Central memory CD8-positive, alpha-beta T cell (primary cell): ENCODE results near the gene TFB1M.

Experiments
- ATAC-seq: fragments of 150-1000 bp; cut with Tn5 transposase; replicated peaks from 2 replicates; pipeline ENCODE4 v1.10.0; 2022; ENCODE audit warnings: mild to moderate bottlenecking, moderate FRiP score, moderate number of reproducible peaks; ENCODE audit not compliant: poor library complexity, severe bottlenecking; ENCODE audit errors: extremely low read depth
- DNase-seq, 2 donors: peaks; one replicate each; pipeline ENCODE4 v3.0.0; 2021; ENCODE audit warnings: low spot score in 2 of 2
- H3K27ac Mint-ChIP-seq: one replicate; pipeline ENCODE4 v1.8.0; 2022; ENCODE audit warnings: low read depth, mild to moderate bottlenecking, moderate library complexity, mixed read lengths
- H3K27me3 Mint-ChIP-seq: one replicate; pipeline ENCODE4 v1.8.0; 2022; ENCODE audit warnings: mixed read lengths
- H3K36me3 Mint-ChIP-seq: one replicate; pipeline ENCODE4 v1.8.0; 2022; ENCODE audit warnings: mild to moderate bottlenecking, moderate library complexity, mixed read lengths; ENCODE audit not compliant: insufficient read depth
- H3K4me1 Mint-ChIP-seq: one replicate; pipeline ENCODE4 v1.8.0; 2022; ENCODE audit warnings: mixed read lengths
- H3K4me3 Mint-ChIP-seq: one replicate; pipeline ENCODE4 v1.8.0; 2022; ENCODE audit warnings: mild to moderate bottlenecking, moderate library complexity, mixed read lengths
- H3K9me3 Mint-ChIP-seq: one replicate; pipeline ENCODE4 v1.8.0; 2022; ENCODE audit warnings: mixed read lengths

TFB1M gene

GRCh38 chr6:155250701-155251381 lies 63.4 kb downstream of the TFB1M start:
- Mint-ChIP-seq H3K4me3 (no peak overlapping the region), H3K36me3 (peaks cover 9% of the 10 kb centered on the region), H3K4me1 (no peaks in the 10 kb centered on the region), H3K9me3 (no peaks in the 10 kb centered on the region), H3K27me3 (no peaks in the 10 kb centered on the region), H3K27ac (no peak overlapping the region)
- DNase-seq (no peak), ATAC-seq (no peak)

DNA sequence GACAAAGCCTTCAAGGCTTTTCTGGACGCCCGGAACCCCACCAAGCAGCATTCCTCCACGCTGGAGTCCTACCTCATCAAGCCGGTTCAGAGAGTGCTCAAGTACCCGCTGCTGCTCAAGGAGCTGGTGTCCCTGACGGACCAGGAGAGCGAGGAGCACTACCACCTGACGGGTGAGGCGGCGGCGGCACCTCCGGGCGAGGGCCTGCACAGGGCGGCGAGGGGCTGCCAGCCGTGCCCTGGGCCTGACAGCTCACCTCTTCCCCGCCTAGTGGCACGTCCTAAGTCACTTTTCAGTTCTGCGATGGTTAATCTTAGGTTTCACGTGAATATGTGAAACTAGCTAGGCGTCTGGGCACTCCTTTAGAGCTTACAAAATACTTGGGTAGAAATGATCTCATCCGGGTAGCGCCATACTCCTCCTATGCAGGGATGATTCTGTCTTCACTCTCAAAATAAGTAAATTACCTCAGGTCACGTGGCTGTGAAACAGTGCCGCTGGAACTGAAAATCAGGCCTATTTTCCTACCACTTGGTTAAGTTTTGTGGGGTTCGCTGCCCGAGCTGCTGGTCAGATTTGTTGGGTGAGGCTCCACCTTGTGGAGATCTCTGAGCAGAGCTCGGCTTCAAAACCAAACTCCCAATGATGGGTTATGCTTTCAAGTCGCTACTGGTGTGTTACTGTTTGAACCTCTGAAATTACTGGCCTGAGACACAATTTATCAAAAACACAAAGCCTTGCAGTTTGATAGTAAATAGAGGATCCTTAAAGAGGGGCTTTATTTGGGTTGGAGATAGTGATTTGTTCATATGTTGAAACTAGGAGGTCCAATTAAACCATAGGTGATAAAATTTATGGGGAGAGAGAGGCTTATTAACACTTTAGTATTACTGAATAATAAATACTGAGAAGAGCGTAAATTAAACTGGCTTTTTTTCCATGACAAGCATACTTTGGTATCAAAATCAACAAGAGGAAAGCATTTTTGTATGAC lies 66.0 kb downstream of the TFB1M start:
- Mint-ChIP-seq H3K27me3 (no peaks in the 10 kb centered on the region), H3K9me3 (no peaks in the 10 kb centered on the region), H3K4me3 (no peak overlapping the region), H3K36me3 (peaks cover 3% of the 10 kb centered on the region), H3K27ac (no peak overlapping the region), H3K4me1 (no peaks in the 10 kb centered on the region)
- ATAC-seq (no peak), DNase-seq (no peak)

GRCh38 chr6:155247618-155248007 lies 66.7 kb downstream of the TFB1M start:
- DNase-seq = no peak
- no peak overlapping the region for H3K4me3 Mint-ChIP-seq
- no peaks in the 10 kb centered on the region for H3K9me3 Mint-ChIP-seq
- H3K27me3 Mint-ChIP-seq = no peaks in the 10 kb centered on the region
- no peaks in the 10 kb centered on the region for H3K4me1 Mint-ChIP-seq
- H3K36me3 Mint-ChIP-seq = peaks cover 3% of the 10 kb centered on the region
- no peak for ATAC-seq
- H3K27ac Mint-ChIP-seq = no peak overlapping the region

DNA sequence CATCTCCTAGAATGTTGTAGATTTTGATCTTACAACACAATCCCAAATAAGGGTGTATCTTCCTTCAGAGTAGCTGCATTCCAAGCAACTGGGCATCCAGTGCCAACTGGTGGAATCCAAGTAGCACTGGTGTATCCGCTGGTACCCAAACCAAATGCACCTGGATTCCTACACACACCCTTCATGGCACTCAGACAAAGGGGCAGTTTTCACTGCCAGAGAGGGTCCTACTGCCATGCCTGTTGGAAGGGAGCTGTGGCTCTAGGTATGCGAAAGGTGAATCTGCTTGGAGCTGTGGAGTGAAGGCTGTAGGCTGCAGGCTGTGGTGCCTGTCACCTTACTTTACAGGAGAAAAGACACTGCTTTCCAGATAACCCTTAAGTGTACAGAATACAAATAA lies 67.5 kb downstream of the TFB1M start:
- no peak overlapping the region for H3K4me3 Mint-ChIP-seq
- no peak for ATAC-seq
- no peak for DNase-seq
- H3K9me3 Mint-ChIP-seq = no peaks in the 10 kb centered on the region
- H3K4me1 Mint-ChIP-seq = no peaks in the 10 kb centered on the region
- H3K27me3 Mint-ChIP-seq = no peaks in the 10 kb centered on the region
- peaks cover 3% of the 10 kb centered on the region for H3K36me3 Mint-ChIP-seq
- H3K27ac Mint-ChIP-seq = no peak overlapping the region

GRCh38 chr6:155245831-155246230 lies 68.5 kb downstream of the TFB1M start:
- no peak overlapping the region for H3K4me3 Mint-ChIP-seq
- H3K9me3 Mint-ChIP-seq = no peaks in the 10 kb centered on the region
- no peak for ATAC-seq
- H3K27me3 Mint-ChIP-seq = no peaks in the 10 kb centered on the region
- H3K27ac Mint-ChIP-seq = no peak overlapping the region
- peaks cover 2% of the 10 kb centered on the region for H3K36me3 Mint-ChIP-seq
- DNase-seq = no peak
- H3K4me1 Mint-ChIP-seq = no peaks in the 10 kb centered on the region

DNA sequence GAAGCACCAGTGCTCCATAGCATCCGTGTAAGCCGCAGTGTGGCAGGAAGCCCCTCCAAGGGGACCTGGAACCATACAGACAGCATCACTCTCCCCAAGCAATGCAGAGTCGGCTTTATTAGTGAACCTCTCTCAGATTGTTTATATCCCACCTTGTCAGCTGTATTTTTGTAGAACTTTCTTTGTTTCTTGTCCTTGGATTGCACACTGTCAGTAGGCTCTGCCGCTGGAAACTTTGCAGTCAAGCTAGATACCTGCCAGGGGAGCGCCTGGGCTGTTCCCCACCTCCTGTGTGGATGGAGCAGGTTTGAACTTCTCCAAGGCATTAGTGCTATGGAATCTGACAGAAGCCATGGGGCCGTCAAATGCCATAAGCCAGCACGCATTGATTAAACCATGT lies 69.1 kb downstream of the TFB1M start:
- Mint-ChIP-seq H3K27ac (no peak overlapping the region), H3K36me3 (peaks cover 2% of the 10 kb centered on the region), H3K9me3 (no peaks in the 10 kb centered on the region), H3K4me1 (no peaks in the 10 kb centered on the region), H3K4me3 (no peak overlapping the region), H3K27me3 (peaks cover 6% of the 10 kb centered on the region)
- DNase-seq = no peak
- no peak for ATAC-seq

- Mint-ChIP-seq H3K4me3 (no peak overlapping the region), H3K4me1 (no peaks in the 10 kb centered on the region), H3K27ac (no peak overlapping the region), H3K27me3 (peaks cover 14% of the 10 kb centered on the region), H3K36me3 (peaks cover 2% of the 10 kb centered on the region), H3K9me3 (no peaks in the 10 kb centered on the region)
- DNase-seq (no peak), ATAC-seq (no peak)
These were observed 69.8 kb downstream of the TFB1M start for GRCh38 chr6:155244434-155244833.

GRCh38 chr6:155241966-155242365 lies 72.3 kb downstream of the TFB1M start:
- Mint-ChIP-seq H3K4me3 (no peak overlapping the region), H3K27ac (no peak overlapping the region), H3K9me3 (no peaks in the 10 kb centered on the region), H3K36me3 (no peaks in the 10 kb centered on the region), H3K27me3 (peaks cover 32% of the 10 kb centered on the region), H3K4me1 (no peaks in the 10 kb centered on the region)
- ATAC-seq = no peak
- no peak for DNase-seq

DNA sequence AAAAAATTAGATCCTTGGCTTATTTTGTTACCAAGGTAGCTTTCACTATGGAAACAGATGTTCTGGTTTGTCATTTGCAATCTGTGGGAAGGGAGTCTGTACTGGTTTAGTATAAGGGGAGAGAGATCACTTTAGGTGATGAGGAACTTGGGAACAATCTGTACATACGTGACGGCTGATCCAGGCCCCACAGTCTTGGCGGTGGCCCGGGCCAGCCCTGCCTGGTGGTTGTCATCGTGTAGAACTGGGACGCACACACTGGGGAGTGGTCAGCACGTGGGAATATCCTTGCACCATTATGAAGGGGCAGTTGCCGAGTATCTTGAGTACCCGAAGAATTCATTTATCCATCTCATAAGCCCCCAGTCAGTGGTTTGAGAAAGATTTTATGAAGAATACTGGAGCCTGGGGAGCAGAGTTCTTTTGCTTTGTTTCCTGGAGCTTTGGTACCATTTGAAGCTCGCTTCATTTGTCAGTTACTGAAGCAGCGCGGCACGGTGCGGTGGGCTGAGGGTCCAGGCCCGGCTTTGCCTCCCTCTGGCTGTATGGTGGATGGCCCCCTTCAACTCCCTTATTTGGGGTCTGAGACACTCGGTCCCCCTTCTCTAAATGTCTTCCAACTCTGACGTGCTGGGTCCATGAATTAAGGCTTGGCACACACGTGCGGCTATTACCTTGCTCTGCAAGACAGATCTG lies 73.2 kb downstream of the TFB1M start:
- DNase-seq = no peak
- H3K4me3 Mint-ChIP-seq = no peak overlapping the region
- no peaks in the 10 kb centered on the region for H3K4me1 Mint-ChIP-seq
- H3K36me3 Mint-ChIP-seq = no peaks in the 10 kb centered on the region
- peaks cover 32% of the 10 kb centered on the region for H3K27me3 Mint-ChIP-seq
- no peak for ATAC-seq
- no peaks in the 10 kb centered on the region for H3K9me3 Mint-ChIP-seq
- H3K27ac Mint-ChIP-seq = no peak overlapping the region

- H3K27me3 Mint-ChIP-seq = peaks cover 32% of the 10 kb centered on the region
- no peak overlapping the region for H3K27ac Mint-ChIP-seq
- ATAC-seq (no peak), DNase-seq (no peak)
- no peaks in the 10 kb centered on the region for H3K36me3 Mint-ChIP-seq
- H3K4me1 Mint-ChIP-seq = no peaks in the 10 kb centered on the region
- no peak overlapping the region for H3K4me3 Mint-ChIP-seq
- no peaks in the 10 kb centered on the region for H3K9me3 Mint-ChIP-seq
These were observed 76.7 kb downstream of the TFB1M start for GRCh38 chr6:155237613-155238012.

DNA sequence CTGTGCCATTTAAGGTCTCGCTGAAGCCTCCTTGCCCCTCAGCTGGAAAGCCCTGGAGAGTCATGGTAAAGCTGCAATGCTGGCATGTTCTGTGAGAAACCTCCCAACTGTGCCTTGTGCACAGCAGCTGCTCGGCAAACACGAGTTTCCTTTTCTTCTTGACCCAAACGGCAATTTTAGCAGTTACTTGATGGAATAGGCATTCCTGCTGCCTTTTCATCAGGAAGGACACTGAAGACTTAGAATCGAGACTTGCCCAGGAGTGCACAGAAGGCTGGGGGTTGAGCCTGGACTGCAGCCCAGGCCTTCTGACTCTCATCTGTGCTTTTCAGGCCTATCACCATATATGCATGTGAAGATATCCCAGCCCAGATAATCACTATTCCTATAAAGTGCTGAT lies 79.2 kb downstream of the TFB1M start:
- ATAC-seq = no peak

DNA sequence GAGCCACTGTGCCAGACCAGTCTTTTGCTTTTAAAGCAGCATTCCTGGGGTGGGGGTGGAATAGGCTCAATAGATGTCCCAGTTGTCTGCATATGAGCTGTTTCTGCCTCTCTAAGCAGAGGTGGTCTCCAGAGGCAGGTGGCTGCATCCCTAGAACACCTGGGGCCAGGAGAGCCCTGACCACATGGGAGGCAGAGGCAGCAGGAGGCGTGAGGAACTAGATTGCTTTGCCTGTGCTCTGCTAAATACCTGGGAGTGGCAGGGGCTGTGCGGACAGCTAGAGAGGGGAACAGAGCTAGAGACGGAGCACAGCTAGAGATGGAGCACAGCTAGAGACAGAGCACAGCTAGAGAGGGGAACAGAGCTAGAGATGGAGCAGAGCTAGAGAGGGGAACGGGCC lies 79.6 kb downstream of the TFB1M start:
- Mint-ChIP-seq H3K27ac (no peak overlapping the region), H3K36me3 (no peaks in the 10 kb centered on the region), H3K4me3 (no peak overlapping the region), H3K27me3 (peaks cover 21% of the 10 kb centered on the region), H3K9me3 (no peaks in the 10 kb centered on the region), H3K4me1 (no peaks in the 10 kb centered on the region)
- DNase-seq = no peak
- ATAC-seq = no peak

More for the DNA sequence above, 79.2 kb downstream of the TFB1M start:
- H3K27me3 Mint-ChIP-seq = peaks cover 25% of the 10 kb centered on the region
- no peaks in the 10 kb centered on the region for H3K9me3 Mint-ChIP-seq
- no peak overlapping the region for H3K27ac Mint-ChIP-seq
- H3K4me1 Mint-ChIP-seq = no peaks in the 10 kb centered on the region
- no peak overlapping the region for H3K4me3 Mint-ChIP-seq
- no peaks in the 10 kb centered on the region for H3K36me3 Mint-ChIP-seq
- DNase-seq = no peak
